ENCODE data around the gene PTPN4.

The PTPN4 gene

GRCh38 chr2:119730671-119731177, 29.0 kb upstream of the PTPN4 start:
- no peak overlapping the region for H3K27ac ChIP-seq
- peak; percentile 76 for DNase-seq (ENCODE audit: low read depth, low spot score)

DNA sequence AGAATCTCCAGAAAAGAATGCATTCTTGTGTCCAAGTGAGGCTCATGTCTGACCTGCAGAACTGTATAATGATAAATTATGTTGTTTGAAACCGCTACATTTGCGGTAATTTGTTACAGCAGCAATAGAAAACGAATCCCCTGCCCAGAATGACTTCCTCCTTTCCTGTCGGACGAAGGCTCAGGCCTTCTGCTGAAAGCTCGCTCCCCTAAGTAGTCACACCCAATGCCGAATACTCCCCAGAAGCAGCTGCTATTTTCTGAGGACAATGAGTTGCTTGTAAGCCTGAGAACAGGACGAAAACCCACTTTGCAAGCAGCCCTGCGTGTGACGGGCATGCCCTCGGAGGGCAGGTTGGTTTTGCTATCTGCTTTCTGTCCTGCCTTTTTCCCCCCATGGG, 27.7 kb upstream of the PTPN4 start:
- no peak overlapping the region for H3K27ac ChIP-seq
- no peak for DNase-seq (ENCODE audit: low read depth, low spot score)

DNA sequence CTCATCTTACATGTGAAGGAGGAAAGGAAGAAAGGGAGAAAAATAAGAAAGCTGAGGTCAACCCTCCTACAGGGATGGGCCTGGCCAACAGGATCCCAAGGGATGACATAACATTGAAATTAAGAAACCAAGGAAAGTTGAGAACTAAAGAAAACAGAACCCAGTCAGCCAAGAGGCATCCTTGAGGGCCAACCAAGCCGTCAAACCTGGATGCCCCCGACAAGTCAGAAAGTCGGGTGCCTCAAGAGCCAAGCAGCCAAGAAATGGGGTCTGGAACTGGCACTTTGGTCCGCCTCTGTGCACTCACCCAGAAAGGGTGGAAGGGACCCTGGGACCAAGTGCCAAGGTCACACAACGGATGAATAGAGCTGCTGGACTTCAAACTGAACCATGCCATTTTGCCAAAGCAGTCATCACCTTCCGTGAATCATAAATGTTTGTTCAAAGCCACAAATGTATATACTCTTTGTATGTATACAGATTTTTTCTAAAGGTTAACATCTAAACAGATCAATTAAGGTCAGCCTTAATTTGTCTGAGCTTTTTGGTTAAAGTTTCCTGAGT, 27.0 kb upstream of the PTPN4 start:
- DNase-seq (ENCODE audit: low read depth, low spot score): no peak

DNA sequence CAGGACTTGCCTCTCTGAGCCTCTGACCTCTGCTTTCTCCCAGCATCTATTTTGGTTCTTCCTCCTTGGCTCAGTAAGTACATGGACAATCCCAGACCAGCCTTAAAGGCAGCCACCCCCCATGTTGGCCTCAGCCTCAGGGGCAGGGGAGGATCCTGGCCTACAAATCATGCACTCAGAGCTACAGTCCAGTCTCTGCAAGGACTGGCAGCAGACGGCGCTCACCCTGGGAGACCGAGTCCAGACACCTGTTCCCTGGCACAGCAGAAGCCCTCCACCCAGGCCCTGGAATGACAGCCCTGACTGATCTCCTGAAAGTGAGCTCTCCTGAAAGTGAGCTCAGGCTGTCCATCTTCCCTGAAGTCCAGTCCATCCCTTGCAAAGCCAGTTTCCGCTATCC, 25.7 kb upstream of the PTPN4 start:
- no peak overlapping the region for H3K27ac ChIP-seq
- DNase-seq (ENCODE audit: low read depth, low spot score): no peak

More for the DNA sequence above, 27.0 kb upstream of the PTPN4 start:
- H3K27ac ChIP-seq: no peak overlapping the region

- no peak for DNase-seq (ENCODE audit: low read depth, low spot score)
- no peak overlapping the region for H3K27ac ChIP-seq
These were observed 24.2 kb upstream of the PTPN4 start for GRCh38 chr2:119735565-119735964.

GRCh38 chr2:119736021-119736420, 23.7 kb upstream of the PTPN4 start:
- DNase-seq (ENCODE audit: low read depth, low spot score): no peak
- no peak overlapping the region for H3K27ac ChIP-seq

- H3K27ac ChIP-seq: no peak overlapping the region
- no peak for DNase-seq (ENCODE audit: low read depth, low spot score)
These were observed 20.0 kb upstream of the PTPN4 start for GRCh38 chr2:119739580-119740255.

- DNase-seq (ENCODE audit: low read depth, low spot score): no peak
- no peak overlapping the region for H3K27ac ChIP-seq
These were observed 18.7 kb upstream of the PTPN4 start for GRCh38 chr2:119741001-119741400.

- no peak for DNase-seq (ENCODE audit: low read depth, low spot score)
- no peak overlapping the region for H3K27ac ChIP-seq
These were observed 17.9 kb upstream of the PTPN4 start for GRCh38 chr2:119741868-119742267.

- DNase-seq (ENCODE audit: low read depth, low spot score): peak; percentile 78
- no peak overlapping the region for H3K27ac ChIP-seq
These were observed 15.3 kb upstream of the PTPN4 start for GRCh38 chr2:119744335-119744939.

DNA sequence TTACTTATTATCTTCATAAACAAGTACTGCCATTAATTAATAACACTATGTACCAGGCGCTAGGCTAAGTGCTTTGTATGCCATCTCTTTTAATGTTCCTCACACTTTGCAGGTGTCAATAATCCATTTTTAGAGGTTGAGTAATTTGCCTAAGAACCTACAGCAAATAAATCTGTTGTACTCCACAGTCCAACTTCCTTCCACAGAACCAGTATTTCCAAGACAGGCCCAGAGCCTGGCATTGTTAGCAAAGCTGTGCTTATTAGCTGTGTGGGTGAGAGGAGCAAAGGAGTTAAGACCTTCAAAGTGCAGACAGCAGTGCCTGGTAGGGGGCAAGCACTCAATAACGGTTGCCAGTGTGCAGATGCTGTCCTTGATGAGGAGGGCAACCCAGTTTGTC, 14.2 kb upstream of the PTPN4 start:
- no peak overlapping the region for H3K27ac ChIP-seq
- no peak for DNase-seq (ENCODE audit: low read depth, low spot score)

DNA sequence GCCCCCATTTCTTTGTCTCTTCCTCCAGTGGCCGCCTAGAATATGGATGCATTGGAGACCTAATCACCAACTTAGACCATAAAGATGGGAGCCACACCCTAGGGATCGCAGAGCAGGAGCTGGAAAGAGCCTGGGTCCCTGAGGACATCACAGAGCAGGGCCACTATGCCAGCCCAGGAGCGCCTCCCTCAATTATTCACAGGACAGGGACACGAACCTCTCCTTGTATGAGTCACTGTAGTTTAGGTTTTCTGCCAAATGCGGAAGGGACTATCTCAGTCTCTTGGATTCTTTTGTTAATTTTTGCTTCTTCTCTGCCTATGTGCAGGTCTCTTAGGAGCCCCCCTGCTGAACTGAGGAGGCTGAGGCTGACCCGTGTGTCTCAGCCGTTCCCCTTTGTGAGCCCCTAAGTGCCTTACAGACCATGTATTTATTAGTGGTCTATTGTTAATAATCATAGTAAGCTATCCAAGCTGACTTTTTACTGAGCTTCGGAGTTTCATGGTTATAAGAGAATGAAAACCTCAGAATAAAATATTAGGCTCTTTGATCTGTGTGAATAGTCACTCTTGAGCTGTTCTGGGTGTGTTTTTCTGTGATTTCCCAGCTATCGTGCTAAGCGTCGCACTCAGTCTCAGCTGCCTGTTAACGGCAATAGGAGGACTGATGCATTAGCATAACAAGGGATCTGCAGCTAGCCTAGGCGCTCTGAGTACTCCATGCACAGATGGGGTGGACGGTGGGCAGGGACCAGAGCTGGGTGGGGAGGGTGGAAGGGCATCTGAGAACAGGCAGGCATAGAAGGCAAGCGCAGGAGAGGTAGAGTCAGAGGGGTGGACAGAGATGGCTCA, 12.7 kb upstream of the PTPN4 start:
- DNase-seq (ENCODE audit: low read depth, low spot score): no peak
- no peak overlapping the region for H3K27ac ChIP-seq

DNA sequence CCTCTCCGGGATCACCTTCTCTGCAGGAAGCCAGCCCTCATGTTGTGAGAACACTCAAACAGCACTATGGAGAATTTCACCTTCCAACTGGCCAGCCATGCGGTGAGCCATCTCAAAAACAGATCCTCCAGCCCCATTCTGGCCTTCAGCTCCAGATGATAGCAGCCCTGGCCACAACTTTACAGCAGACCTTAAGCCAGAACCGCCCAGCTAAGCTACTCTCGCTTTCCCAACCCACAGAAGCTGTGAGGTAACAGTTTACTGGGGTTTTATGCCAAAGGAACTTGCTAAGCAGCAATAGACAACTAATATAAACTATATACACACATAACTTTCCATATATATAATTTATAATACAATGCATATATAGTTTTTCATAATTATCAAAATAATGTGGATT, 11.6 kb upstream of the PTPN4 start:
- no peak overlapping the region for H3K27ac ChIP-seq
- DNase-seq (ENCODE audit: low read depth, low spot score): no peak

- no peak for DNase-seq (ENCODE audit: low read depth, low spot score)
- H3K27ac ChIP-seq: peak overlapping the region; percentile 42
These were observed 10.2 kb upstream of the PTPN4 start for GRCh38 chr2:119749477-119750012.

DNA sequence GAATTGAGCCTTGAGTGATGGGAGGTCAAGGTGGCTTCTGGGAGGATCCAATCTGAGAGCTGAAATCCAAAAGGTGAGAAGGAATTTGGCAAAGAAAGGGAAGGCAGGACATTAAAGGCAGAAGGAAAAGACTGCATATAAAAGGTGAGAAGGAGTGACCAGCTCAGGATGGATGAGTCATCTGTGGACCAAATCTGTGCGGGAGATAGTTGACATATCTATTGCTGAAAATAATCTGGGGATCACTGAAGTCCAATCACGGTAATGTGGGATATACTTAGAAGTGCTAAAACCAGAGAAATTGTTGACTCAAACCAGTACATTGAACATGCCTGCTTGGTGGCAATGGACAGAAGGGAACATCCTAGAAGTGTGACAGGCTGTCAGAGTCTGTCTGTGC, 8.0 kb upstream of the PTPN4 start:
- no peak for DNase-seq (ENCODE audit: low read depth, low spot score)
- H3K27ac ChIP-seq: no peak overlapping the region

- no peak for DNase-seq (ENCODE audit: low read depth, low spot score)
- no peak overlapping the region for H3K27ac ChIP-seq
These were observed 6.4 kb upstream of the PTPN4 start for GRCh38 chr2:119753041-119753929.

- DNase-seq (ENCODE audit: low read depth, low spot score): no peak
- no peak overlapping the region for H3K27ac ChIP-seq
These were observed 5.8 kb upstream of the PTPN4 start for GRCh38 chr2:119753930-119754321.

DNA sequence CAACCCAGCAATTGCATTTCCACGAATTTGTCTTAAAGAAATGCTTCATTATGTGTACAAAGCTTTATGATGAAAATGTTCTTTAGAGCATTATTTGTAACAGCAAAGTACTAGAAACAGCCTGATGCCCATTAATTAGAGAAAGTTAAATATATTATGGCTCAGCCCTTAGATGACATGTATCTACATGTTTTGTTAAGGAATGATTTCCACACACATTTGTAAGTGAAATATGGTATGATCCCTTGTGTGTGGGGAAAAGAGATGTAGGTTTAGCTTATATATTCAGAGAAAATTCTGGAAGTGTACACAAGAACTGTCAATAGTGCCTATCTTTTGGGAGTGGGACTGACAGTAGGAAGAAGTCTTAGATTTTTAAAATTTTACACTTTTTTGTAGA, 3.8 kb upstream of the PTPN4 start:
- no peak overlapping the region for H3K27ac ChIP-seq
- no peak for DNase-seq (ENCODE audit: low read depth, low spot score)

- peak; percentile 36 for DNase-seq (ENCODE audit: low read depth, low spot score)
- H3K27ac ChIP-seq: peak overlapping the region; percentile 2
These were observed 2.9 kb upstream of the PTPN4 start for GRCh38 chr2:119756837-119757236.
